NB4 (cell line): ENCODE results near the gene GALNTL6.

Experiments used
- CTCF ChIP-seq: IDR thresholded peaks from one replicate; pipeline ENCODE4 v1.5.1; 2012; ENCODE audit warnings: low read depth, low read length
- MAX ChIP-seq: IDR thresholded peaks from 2 replicates; pipeline ENCODE4 v1.6.1; 2011; ENCODE audit warnings: low read depth, low read length
- MYC ChIP-seq: IDR thresholded peaks from 2 replicates; pipeline ENCODE4 v1.6.1; 2011; ENCODE audit warnings: low read depth, low read length
- POLR2A ChIP-seq: IDR thresholded peaks from 2 replicates; pipeline ENCODE4 v1.6.1; 2011; ENCODE audit warnings: mild to moderate bottlenecking; ENCODE audit not compliant: insufficient read length; ENCODE audit errors: extremely low read depth

- no peak for TF ChIP-seq MYC
- no peak for TF ChIP-seq MAX
- no peak for TF ChIP-seq CTCF
- TF ChIP-seq POLR2A = no peak
Observed at GRCh38 chr4:171891038-171891437, 77.8 kb downstream of the GALNTL6 start.
